Measurements from ENCODE around the gene GLG1. TPM values are rescaled to one million over a fixed set of nuclear protein-coding genes. Genes with fewer than 3 reads are reported as not detected.

The GLG1 gene
- total and polyA plus RNA-seq, 2 donors (not counting 3 experiments of a cell fraction or from before 2014, with no cell fraction given): 86.3 to 165 TPM

- DNase-seq (ENCODE audit: low read depth, low spot score) (no peak), FAIRE-seq (no peak)
- Histone ChIP-seq H3K9me3 (replicated peaks; ENCODE audit: control insufficient read depth, insufficient read depth, low read length) (no peaks in the 10 kb centered on the region), H3K4me2 (ENCODE audit: insufficient read depth, low read length) (no peak overlapping the region), H3K9me1 (replicated peaks; ENCODE audit: control insufficient read depth, extremely low read depth, insufficient read depth, low read length) (no peaks in the 10 kb centered on the region), H3K36me3 (ENCODE audit: control insufficient read depth in 2 of 2, extremely low read depth in 1 of 2, insufficient read depth in 2 of 2, low read length in 2 of 2) (no peaks in the 10 kb centered on the region), H3K4me3 (replicated peaks in 1 of 3; ENCODE audit: insufficient read depth in 1 of 3, low read depth in 1 of 3, low read length in 3 of 3) (no peak overlapping the region), H3K27ac (ENCODE audit: insufficient read depth, low read depth, low read length) (no peak overlapping the region), H3K79me2 (ENCODE audit: control insufficient read depth, insufficient read depth, low read length) (peaks cover 57% of the 10 kb centered on the region), H3K27me3 (ENCODE audit: control insufficient read depth in 2 of 2, insufficient read depth in 2 of 2, low read length in 2 of 2) (no peaks in the 10 kb centered on the region), H2AFZ (ENCODE audit: low read depth, low read length) (no peak overlapping the region), H4K20me1 (replicated peaks; ENCODE audit: control insufficient read depth, extremely low read depth, insufficient read depth, low read length) (peaks cover 6% of the 10 kb centered on the region), H3K9ac (replicated peaks; ENCODE audit: extremely low read depth, insufficient read depth, low read length) (no peak overlapping the region), H3K4me1 (ENCODE audit: control insufficient read depth, extremely low read depth, insufficient read depth, low read length) (peaks cover 4% of the 10 kb centered on the region)
- CTCF ChIA-PET: interaction anchor here (0.9 to 1.5 kb wide), 5 partner anchors 9 to 61 kb away, joined by 3 to 7 read pairs (median 4); no protein-coding TSS in a partner anchor
- POLR2A ChIA-PET: interaction anchor here (0.8 kb wide), 1 partner anchor 12 kb away, joined by 3 read pairs; no protein-coding TSS in a partner anchor
- intact Hi-C loops (cut with micrococcal nuclease): no loop called here
- no peak for TF ChIP-seq POLR2A (IDR thresholded peaks at IDR 0.05; ENCODE audit: low read depth, low read length)
- no peak for TF ChIP-seq CTCF (IDR thresholded peaks at IDR 0.05; ENCODE audit: extremely low read depth in 1 of 2, insufficient read depth in 1 of 2, low read depth in 1 of 2, low read length in 2 of 2)
- TF ChIP-seq EZH2 (IDR thresholded peaks at IDR 0.05; ENCODE audit: borderline replicate concordance, low read depth, low read length, severe bottlenecking): no peak
- no peak for TF ChIP-seq MAX (IDR thresholded peaks at IDR 0.05; ENCODE audit: insufficient read depth, insufficient read length)
- no peak for TF ChIP-seq JUN (IDR thresholded peaks at IDR 0.05; ENCODE audit: borderline replicate concordance, insufficient read depth, insufficient read length, low read depth)
- no peak for TF ChIP-seq MYC (IDR thresholded peaks at IDR 0.05; ENCODE audit: low read depth, low read length)
- no peak for TF ChIP-seq POLR2AphosphoS5 (IDR thresholded peaks at IDR 0.05; ENCODE audit: insufficient read depth, low read depth, low read length)
- TF ChIP-seq GATA2 (IDR thresholded peaks at IDR 0.05; ENCODE audit: insufficient read depth, insufficient read length, low read depth, low read length): no peak
- TF ChIP-seq FOS (IDR thresholded peaks at IDR 0.05; ENCODE audit: borderline replicate concordance, insufficient read depth, low read length): no peak
- no TSS peak for BruUV-seq (replicated peaks)
- dilution Hi-C loops (cut with MboI; ENCODE audit: extremely low pct_ligation_motif_present, low sequenced_read_pairs): no loop called here
Measured at GRCh38 chr16:74562117-74562516, 44.8 kb downstream of the GLG1 start.

Measured in endothelial cell of umbilical vein (primary cell).